HG03103 (cell line): ENCODE measurements around the gene KRT4.

Source experiments
- ATAC-seq: cut with Tn5 transposase; IDR thresholded peaks from one replicate; pipeline ENCODE4 v1.9.1; 2021; ENCODE audit warnings: low read depth; ENCODE audit not compliant: unreplicated experiment

Gene KRT4

DNA sequence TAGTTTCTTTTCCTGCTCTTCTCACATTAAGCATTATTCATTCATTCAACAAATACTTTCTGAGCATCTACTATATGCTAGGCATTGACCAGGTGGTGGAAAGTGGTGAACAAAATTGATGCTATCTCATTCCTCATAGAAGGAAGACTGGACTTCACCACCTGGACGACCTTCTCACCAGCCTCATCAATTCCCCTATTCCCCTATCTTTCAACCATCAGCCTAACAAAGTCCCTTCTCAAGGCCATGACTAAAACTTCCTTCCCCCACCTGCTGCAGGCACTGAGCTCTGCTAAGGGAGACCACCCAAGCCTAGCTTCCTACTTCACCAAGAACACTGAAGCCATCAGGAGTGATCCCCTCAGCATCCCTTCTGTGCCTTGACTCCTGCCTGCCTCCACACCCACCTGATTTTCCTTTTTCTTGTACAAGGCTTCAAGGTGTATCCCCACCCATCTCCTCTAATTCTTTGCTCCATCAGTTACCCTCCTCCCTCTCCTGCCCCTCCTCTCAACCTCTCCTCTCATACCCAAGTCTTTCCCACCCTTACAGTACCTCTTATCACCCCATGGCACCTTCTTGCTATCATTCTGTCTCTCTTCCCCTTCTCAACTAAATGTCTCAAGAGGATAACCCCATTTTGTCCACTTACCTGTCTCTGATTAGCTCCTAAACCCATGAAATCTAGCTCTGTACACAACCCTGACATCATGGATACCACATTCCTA is 56.3 kb downstream of the KRT4 start:
- ATAC-seq: no peak
